Effector memory CD4-positive, alpha-beta T cell (primary cell): ENCODE measurements around the gene DRC3.

ENCODE experiments used
- DNase-seq, 3 donors: peaks; one replicate each; pipeline ENCODE4 v3.0.0-alpha.2; 2020
- H3K27ac ChIP-seq: 2 replicates; pipeline ENCODE4 v1.7.0; 2013; ENCODE audit warnings: mild to moderate bottlenecking, low read length, moderate library complexity; ENCODE audit not compliant: insufficient read depth, poor library complexity, severe bottlenecking
- H3K27me3 ChIP-seq: replicated peaks from 2 replicates; pipeline ENCODE4 v1.7.0; 2013; ENCODE audit warnings: mild to moderate bottlenecking, low read length; ENCODE audit not compliant: insufficient read depth, control insufficient read depth, poor library complexity, severe bottlenecking
- H3K36me3 ChIP-seq: 2 replicates; pipeline ENCODE4 v1.7.0; 2013; ENCODE audit warnings: mild to moderate bottlenecking, low read length, moderate library complexity; ENCODE audit not compliant: control insufficient read depth, insufficient read depth
- H3K4me1 ChIP-seq: 2 replicates; pipeline ENCODE4 v1.7.0; 2013; ENCODE audit warnings: low read length, mild to moderate bottlenecking; ENCODE audit not compliant: control insufficient read depth, insufficient read depth, poor library complexity, severe bottlenecking
- H3K4me3 ChIP-seq: 2 replicates; pipeline ENCODE4 v1.7.0; 2013; ENCODE audit warnings: low read length, low read depth, mild to moderate bottlenecking; ENCODE audit not compliant: insufficient read depth, poor library complexity, severe bottlenecking
- H3K9me3 ChIP-seq: 2 replicates; pipeline ENCODE4 v1.7.0; 2013; ENCODE audit warnings: mild to moderate bottlenecking, low read length, moderate library complexity; ENCODE audit not compliant: control insufficient read depth

The DRC3 gene

GRCh38 chr17:18004345-18004744 is 31.7 kb downstream of the DRC3 start:
- Histone ChIP-seq H3K27me3 (no peaks in the 10 kb centered on the region), H3K36me3 (no peaks in the 10 kb centered on the region), H3K9me3 (no peaks in the 10 kb centered on the region), H3K4me1 (no peaks in the 10 kb centered on the region), H3K27ac (no peak overlapping the region), H3K4me3 (no peak overlapping the region)
- no peak for DNase-seq

- DNase-seq: no peak
- no peak overlapping the region for H3K27ac ChIP-seq
- H3K36me3 ChIP-seq: peaks cover 4% of the 10 kb centered on the region
- no peaks in the 10 kb centered on the region for H3K9me3 ChIP-seq
- no peaks in the 10 kb centered on the region for H3K27me3 ChIP-seq
- H3K4me1 ChIP-seq: no peaks in the 10 kb centered on the region
- H3K4me3 ChIP-seq: no peak overlapping the region
Observed at GRCh38 chr17:18004884-18005305, 32.2 kb downstream of the DRC3 start.

GRCh38 chr17:18005496-18005895 is 32.8 kb downstream of the DRC3 start:
- Histone ChIP-seq H3K36me3 (peaks cover 5% of the 10 kb centered on the region), H3K27ac (no peak overlapping the region), H3K4me3 (no peak overlapping the region), H3K4me1 (no peaks in the 10 kb centered on the region), H3K9me3 (no peaks in the 10 kb centered on the region), H3K27me3 (no peaks in the 10 kb centered on the region)
- no peak for DNase-seq

GRCh38 chr17:18006495-18007239 is 34.0 kb downstream of the DRC3 start:
- Histone ChIP-seq H3K27ac (no peak overlapping the region), H3K27me3 (no peaks in the 10 kb centered on the region), H3K9me3 (no peaks in the 10 kb centered on the region), H3K4me3 (no peak overlapping the region), H3K4me1 (no peaks in the 10 kb centered on the region), H3K36me3 (peaks cover 5% of the 10 kb centered on the region)
- no peak for DNase-seq

- Histone ChIP-seq H3K4me1 (no peaks in the 10 kb centered on the region), H3K36me3 (peaks cover 5% of the 10 kb centered on the region), H3K9me3 (no peaks in the 10 kb centered on the region), H3K4me3 (no peak overlapping the region), H3K27ac (no peak overlapping the region), H3K27me3 (no peaks in the 10 kb centered on the region)
- DNase-seq: no peak
Observed at GRCh38 chr17:18008496-18009268, 36.0 kb downstream of the DRC3 start.

- DNase-seq: no peak
- Histone ChIP-seq H3K27ac (no peak overlapping the region), H3K4me3 (no peak overlapping the region), H3K4me1 (no peaks in the 10 kb centered on the region), H3K9me3 (no peaks in the 10 kb centered on the region), H3K27me3 (no peaks in the 10 kb centered on the region), H3K36me3 (peaks cover 5% of the 10 kb centered on the region)
Observed at GRCh38 chr17:18009609-18010420, 37.2 kb downstream of the DRC3 start.

- Histone ChIP-seq H3K27me3 (no peaks in the 10 kb centered on the region), H3K36me3 (peaks cover 13% of the 10 kb centered on the region), H3K9me3 (no peaks in the 10 kb centered on the region), H3K4me3 (no peak overlapping the region), H3K27ac (no peak overlapping the region), H3K4me1 (no peaks in the 10 kb centered on the region)
- no peak for DNase-seq
Observed at GRCh38 chr17:18011286-18011685, 38.6 kb downstream of the DRC3 start.

- H3K36me3 ChIP-seq: peaks cover 20% of the 10 kb centered on the region
- H3K4me1 ChIP-seq: no peaks in the 10 kb centered on the region
- no peaks in the 10 kb centered on the region for H3K9me3 ChIP-seq
- DNase-seq: no peak
- no peak overlapping the region for H3K4me3 ChIP-seq
- no peak overlapping the region for H3K27ac ChIP-seq
- H3K27me3 ChIP-seq: no peaks in the 10 kb centered on the region
Observed at GRCh38 chr17:18014006-18014405, 41.3 kb downstream of the DRC3 start.

- DNase-seq: no peak
- no peak overlapping the region for H3K4me3 ChIP-seq
- no peak overlapping the region for H3K27ac ChIP-seq
- no peaks in the 10 kb centered on the region for H3K27me3 ChIP-seq
- peaks cover 15% of the 10 kb centered on the region for H3K36me3 ChIP-seq
- no peaks in the 10 kb centered on the region for H3K9me3 ChIP-seq
- no peaks in the 10 kb centered on the region for H3K4me1 ChIP-seq
Observed at GRCh38 chr17:18015593-18015992, 42.9 kb downstream of the DRC3 start.
